ENCODE data around the gene DEPP1. TPM values are rescaled to one million over a fixed set of nuclear protein-coding genes. Genes with fewer than 3 reads are reported as not detected.

The DEPP1 gene
- total and polyA plus RNA-seq, 2 of the 4 experiments (the other 2 are of a cell fraction), result 13.6 to 30.0 TPM

DNA sequence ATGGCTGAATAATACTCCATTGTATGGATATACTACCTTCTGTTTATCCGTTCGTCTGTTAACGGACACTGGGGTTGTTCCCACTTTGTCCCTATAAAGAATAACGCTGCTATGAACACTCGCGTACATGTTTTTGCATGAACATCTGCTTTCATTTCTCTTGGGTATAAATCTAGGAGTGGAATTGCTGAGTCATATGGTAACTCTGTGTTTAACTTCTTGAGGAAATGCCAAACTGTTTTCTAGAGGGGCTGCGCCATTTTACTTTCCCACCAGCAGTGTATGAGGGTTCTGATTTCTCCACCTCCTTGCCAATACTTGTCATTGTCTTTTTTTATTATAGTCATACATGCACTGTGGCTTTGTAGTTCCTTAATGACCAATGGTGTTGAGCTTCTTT, 39.7 kb downstream of the DEPP1 start:
- Histone ChIP-seq H3K4ac (ENCODE audit: low read depth, low read length) (no peak overlapping the region), H2AK5ac (ENCODE audit: low read depth, low read length) (no peak overlapping the region), H2BK15ac (ENCODE audit: low read depth, low read length) (no peak overlapping the region), H2BK20ac (ENCODE audit: low read depth, low read length) (no peak overlapping the region), H3K4me1 (ENCODE audit: control insufficient read depth, insufficient read depth, low read length) (peaks cover 12% of the 10 kb centered on the region), H3K23ac (ENCODE audit: low read depth, low read length) (no peak overlapping the region), H4K91ac (ENCODE audit: insufficient read depth, low read depth, low read length) (no peak overlapping the region), H2AK9ac (replicated peaks; ENCODE audit: low read depth, low read length, poor library complexity) (no peak overlapping the region), H3K14ac (replicated peaks; ENCODE audit: low read depth, low read length) (no peak overlapping the region), H3K9me3 (ENCODE audit: control insufficient read depth, insufficient read depth, low read length) (no peaks in the 10 kb centered on the region), H4K8ac (ENCODE audit: low read depth in 2 of 2, low read length in 2 of 2) (no peak overlapping the region), H2BK5ac (ENCODE audit: low read depth, low read length, poor library complexity, severe bottlenecking) (no peak overlapping the region), H3K4me2 (ENCODE audit: low read depth, low read length) (no peak overlapping the region), H3K79me1 (ENCODE audit: low read depth in 1 of 2, low read length in 2 of 2) (no peaks in the 10 kb centered on the region), H3K18ac (ENCODE audit: low read depth, low read length) (no peak overlapping the region), H2AFZ (replicated peaks; ENCODE audit: low read length, poor library complexity) (no peak overlapping the region), H3K27me3 (ENCODE audit: control insufficient read depth, insufficient read depth, low read length) (no peaks in the 10 kb centered on the region), H3K9ac (ENCODE audit: low read depth, low read length) (no peak overlapping the region), H4K5ac (ENCODE audit: low read depth, low read length) (no peak overlapping the region), H3K9me1 (ENCODE audit: insufficient read depth, low read length) (peaks cover 9% of the 10 kb centered on the region; the same call in 1 of the 2 replicates), H3K4me3 (ENCODE audit: insufficient read depth, low read depth, low read length) (no peak overlapping the region), H4K20me1 (ENCODE audit: insufficient read depth, low read length) (no peaks in the 10 kb centered on the region), H3K27ac (ENCODE audit: insufficient read depth, low read length) (no peak overlapping the region), H3K56ac (ENCODE audit: extremely low read depth, insufficient read depth, low read length) (no peak overlapping the region), H2BK120ac (ENCODE audit: low read depth, low read length) (no peak overlapping the region), H3K36me3 (ENCODE audit: control insufficient read depth, insufficient read depth, low read length) (no peaks in the 10 kb centered on the region)
- no peak for DNase-seq
- no peak for ATAC-seq (ENCODE audit: low read depth)
- dilution Hi-C loops (cut with HindIII; ENCODE audit: low sequenced_read_pairs, unreplicated experiment), result no loop called here
- TF ChIP-seq MAZ (IDR thresholded peaks at IDR 0.05; ENCODE audit: borderline replicate concordance, low read depth, low read length), result no peak
- no peak for TF ChIP-seq CTCF (conservative IDR thresholded peaks at IDR 0.05; ENCODE audit: low read depth, low read length)
- peak; percentile 74 for TF ChIP-seq NFE2L2 (IDR thresholded peaks at IDR 0.05; ENCODE audit: low read depth, low read length)
- ChIA-PET POLR2A (ENCODE audit: unreplicated experiment) (no interaction called here), CTCF (no interaction called here)
- no TSS peak for BruUV-seq (replicated peaks)
- intact Hi-C loops (cut with micrococcal nuclease), result no loop called here
- WGBS, 2 experiments (ENCODE audit: extremely low coverage in 2 of 2, insufficient read length in 1 of 2), result no CpG with 5 or more reads among the region's 7 CpGs
- in situ Hi-C loops (cut with MboI; ENCODE audit: low sequenced_read_pairs), result no loop called here

Data from IMR-90 (cell line).